ENCODE data around the gene MAP2K5.

MAP2K5 gene

DNA sequence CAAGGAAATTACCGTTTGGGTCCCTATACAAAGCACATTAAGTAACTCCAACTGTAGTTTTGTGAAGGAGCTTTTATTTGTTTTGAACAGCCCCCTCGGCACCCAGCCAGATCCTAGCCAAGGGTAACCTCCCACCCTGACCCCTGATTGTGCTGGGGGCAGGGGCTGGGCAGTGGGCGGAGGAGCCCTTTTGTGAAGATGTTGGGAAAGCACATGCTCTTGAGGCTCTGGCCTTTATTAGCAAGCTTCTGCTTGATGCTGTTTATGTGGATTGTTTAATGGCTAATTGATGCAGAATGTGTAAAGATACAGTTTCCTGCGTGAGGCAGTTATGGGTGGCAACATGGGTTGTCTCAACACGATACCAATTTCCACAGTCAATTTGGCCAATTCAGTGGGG is 136.5 kb downstream of the MAP2K5 start:
- DNase-seq = no peak

- no peak for DNase-seq
Observed at GRCh38 chr15:67680641-67681040, 138.1 kb downstream of the MAP2K5 start.

DNA sequence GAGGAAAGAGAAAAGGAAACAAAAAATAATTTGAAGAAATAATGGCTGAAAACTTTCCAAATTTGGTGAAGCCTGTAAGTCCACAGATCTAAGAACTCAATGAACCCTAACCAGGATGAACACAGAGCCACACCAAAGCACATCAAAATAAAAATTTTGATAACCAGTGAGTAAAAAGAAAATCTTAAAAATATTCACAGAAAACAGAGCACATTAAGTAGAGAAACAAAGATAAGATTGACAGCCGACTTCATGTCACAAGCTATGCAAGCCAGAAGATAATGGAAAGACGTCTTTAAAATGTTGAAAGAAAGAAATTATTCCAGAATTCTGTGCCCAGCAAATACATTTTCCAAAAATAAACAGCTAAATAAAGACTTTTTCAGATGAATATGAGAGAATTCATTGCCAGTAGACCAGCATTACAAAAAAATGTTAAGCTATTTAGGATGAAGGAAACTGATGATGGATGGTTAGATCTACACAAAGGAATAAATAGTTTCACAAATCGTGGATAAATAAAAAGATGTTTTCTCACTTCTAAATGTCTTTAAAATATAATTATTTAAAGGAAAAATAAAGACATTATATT is 142.6 kb downstream of the MAP2K5 start:
- DNase-seq = peak in 1 of 2 experiments; percentile 5

- no peak for DNase-seq
Observed at GRCh38 chr15:67685716-67686115, 143.2 kb downstream of the MAP2K5 start.

DNA sequence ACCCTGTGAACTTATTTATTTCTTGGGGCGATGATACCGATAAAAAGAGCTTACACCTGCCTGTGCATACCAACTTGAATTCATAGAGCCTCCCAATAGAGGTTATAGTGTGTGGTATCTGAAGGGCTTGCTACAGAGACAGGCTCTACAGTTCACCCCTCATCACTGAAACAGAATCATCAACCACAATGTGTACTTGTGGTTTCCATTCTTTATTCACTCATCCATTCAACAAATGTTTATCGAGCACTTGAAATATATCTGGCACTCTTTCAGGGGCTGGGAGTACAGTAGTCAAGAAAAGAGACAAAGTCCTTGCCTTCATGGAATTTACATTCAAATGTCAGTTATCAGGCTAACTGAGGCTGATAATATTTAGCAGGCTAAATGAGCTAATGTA is 148.4 kb downstream of the MAP2K5 start:
- DNase-seq = peak; percentile 47 to 61

- DNase-seq = no peak
Observed at GRCh38 chr15:67691450-67691849, 148.9 kb downstream of the MAP2K5 start.

GRCh38 chr15:67692573-67692972 is 150.1 kb downstream of the MAP2K5 start:
- no peak for DNase-seq

DNA sequence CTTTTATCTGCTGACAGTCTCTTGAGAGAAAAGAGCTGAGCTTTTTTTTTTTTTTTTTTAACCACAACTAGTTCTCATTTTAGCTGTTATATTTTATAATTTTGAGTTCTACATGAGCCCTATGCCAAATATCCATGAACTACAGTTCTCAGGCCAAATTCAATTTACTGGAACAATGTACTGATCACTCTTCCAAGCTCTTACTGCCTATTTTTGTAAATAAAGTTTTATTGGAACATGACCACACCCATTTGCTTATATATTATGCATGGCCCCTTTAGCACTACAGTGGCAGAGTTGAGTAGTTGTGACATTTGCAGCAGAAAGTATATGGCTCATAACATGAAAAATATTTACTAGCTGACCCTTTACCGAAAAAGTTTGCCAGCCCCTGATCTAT is 153.6 kb downstream of the MAP2K5 start:
- no peak for DNase-seq

DNA sequence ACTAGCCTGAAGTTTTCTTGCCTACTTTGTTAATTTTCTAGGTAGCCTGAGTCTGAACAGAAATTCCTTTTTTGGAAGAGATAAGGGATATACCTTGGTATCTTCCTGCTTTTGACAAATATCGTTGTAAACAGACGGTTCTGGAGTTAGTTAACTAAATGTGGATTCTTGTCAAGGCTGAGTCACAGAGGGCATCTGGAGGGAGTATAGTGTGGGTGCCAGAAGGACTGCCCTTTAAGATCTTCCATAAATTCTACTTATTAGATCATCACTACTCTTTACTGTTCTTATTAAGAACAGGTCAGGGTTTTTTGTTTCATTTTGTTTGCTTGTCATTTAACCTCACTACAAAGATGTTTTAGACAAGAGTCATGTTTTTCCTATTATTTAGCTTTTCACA is 157.5 kb downstream of the MAP2K5 start:
- DNase-seq = no peak

- no peak for DNase-seq
Observed at GRCh38 chr15:67701669-67702068, 159.2 kb downstream of the MAP2K5 start.

GRCh38 chr15:67707520-67708283 is 165.2 kb downstream of the MAP2K5 start:
- no peak for DNase-seq

GRCh38 chr15:67708500-67708899 is 166.0 kb downstream of the MAP2K5 start:
- no peak for DNase-seq

GRCh38 chr15:67715170-67715569 is 172.7 kb downstream of the MAP2K5 start:
- peak; percentile 86 to 90 for DNase-seq

DNA sequence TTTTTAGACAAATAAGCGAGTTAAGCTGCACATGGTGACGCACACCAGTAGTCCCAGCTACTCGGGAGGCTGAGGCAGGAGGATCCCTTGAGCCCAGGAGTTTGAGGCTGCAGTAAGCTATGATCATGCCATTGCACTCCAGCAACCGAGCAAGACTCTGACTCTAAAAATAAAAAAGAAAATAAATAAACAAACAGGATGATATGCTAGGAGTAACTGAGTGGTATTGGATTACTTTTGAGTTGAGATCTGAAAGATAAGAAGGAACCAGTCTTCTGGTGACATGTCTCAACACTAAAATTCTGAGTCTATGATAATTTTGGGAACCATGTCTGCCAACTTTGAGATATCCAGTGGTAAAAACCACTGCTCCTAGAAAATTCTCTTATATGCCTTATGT is 173.7 kb downstream of the MAP2K5 start:
- no peak for DNase-seq

GRCh38 chr15:67717776-67718175 is 175.3 kb downstream of the MAP2K5 start:
- no peak for DNase-seq

DNA sequence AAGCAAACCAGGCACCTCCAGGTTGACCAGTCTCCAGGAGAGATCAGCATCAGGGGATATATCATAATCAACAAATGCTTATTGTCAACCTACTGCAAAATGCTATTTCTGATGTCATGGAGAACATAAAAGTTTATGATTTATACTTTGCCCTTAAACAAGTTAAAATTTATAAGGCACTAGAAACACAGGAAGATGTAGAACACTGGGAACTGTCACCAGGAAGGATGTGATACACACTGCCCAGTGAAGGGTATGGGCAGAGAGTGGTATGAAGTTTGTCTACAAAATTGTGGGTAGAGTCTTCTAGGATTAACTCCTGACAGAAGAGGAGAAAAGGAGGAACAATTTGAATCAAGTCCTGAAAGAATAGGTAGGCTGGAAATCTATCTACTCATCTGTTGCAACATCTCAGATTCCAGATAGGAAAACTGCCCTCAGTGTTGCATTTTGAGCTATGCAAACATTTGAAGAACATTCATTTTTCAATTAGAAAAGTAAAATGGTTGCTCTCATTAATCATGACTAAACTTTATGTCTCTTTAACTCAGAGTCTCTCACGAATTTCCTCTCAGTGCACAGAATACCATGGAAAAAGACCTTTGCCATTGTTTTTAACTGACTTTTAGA is 176.9 kb downstream of the MAP2K5 start:
- DNase-seq = no peak

DNA sequence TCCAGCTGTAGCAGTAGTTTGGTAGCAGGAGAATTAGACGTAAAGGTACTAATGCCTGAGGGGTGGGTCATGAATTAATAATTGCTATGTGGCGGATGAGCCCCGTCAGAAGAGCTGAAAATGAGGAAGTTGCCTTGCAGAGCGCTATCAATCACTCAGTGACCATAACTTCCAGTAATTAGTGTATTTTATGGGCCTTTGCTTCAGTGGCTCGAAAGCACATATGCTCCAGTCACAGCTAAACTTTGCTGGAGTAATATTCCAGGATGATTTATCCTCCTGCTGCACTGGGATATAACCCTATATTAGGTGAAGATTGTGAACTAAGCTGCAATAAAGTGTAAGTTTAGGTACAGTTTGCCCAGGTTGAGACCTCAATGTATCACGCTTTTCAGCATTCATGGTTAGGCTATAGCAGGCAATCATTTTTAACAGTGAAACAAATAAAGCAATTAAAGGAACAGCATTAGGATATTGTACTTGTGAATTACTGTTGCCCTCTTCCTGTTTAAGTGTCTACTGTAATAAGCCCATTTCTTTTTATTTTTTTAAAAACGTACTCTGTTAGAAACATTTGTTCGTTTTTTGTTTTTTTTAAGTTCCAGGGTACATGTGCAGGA is 178.2 kb downstream of the MAP2K5 start:
- peak; percentile 15 for DNase-seq

- no peak for DNase-seq
Observed at GRCh38 chr15:67722030-67722817, 179.7 kb downstream of the MAP2K5 start.

DNA sequence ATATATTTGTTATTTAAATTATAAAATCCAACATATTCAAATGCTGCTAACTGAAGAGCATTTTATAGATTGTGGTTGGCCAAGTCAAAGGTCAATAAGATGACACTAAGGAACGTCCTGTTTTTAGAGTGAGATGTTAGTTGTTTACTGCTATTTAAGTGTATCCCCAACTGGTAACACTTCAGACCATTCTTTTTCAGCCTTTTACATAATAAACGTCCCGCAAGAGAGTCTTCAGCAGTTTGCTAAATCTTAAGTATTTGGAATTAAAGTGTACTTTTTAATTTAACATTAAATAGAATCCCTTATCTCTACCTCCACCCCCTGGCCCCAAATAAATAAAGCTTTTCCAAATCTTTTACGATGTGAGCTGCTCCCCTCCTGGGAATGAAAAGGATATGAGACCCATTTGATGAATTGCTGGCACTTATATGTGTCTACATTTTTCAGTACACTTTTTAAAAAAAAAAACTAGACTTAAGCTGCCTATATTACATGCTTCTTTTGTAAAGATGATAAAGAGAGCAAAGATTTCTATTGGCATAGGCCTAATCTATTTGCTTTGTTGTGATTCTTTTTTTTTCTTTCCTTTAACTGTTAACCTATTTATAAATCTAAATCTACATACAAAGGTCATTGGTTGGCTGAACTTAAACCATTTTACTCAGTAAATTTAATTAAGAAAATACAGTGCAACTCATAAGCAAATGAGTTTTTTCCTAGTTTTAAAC is 181.0 kb downstream of the MAP2K5 start:
- DNase-seq = no peak

GRCh38 chr15:67724691-67725375 is 182.3 kb downstream of the MAP2K5 start:
- DNase-seq = peak; percentile 47 to 74

DNA sequence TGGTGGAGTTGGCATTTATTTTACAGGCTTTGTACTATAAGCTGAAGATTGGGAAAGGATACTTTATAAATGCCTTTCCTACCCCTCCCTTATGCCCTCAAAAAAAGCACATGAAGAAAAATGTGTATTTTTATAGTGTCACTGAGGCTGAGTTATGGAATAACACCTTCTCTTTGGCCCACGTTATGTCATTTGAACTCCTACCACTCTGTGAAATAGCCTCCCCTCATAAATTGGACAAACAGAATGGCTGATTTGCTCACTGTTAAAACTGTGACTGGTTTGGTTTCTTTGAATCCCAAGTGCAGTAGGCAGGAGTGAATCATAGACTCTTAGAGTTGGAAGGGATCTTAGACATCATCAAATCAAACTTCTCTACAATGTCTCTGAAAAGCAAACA is 187.6 kb downstream of the MAP2K5 start:
- DNase-seq = no peak
